Right lung (tissue), 5 donors: ENCODE data around the gene LIN9. TPM values are rescaled to one million over a fixed set of nuclear protein-coding genes. Genes with fewer than 3 reads are reported as not detected.
A peak's percentile ranks its signal among the peaks of the same experiment; 100 is the strongest.

Experiments used
- DNase-seq, 2 donors: peaks; one replicate each; pipeline ENCODE4 v3.0.0-alpha.2; 2013
- polyA plus RNA-seq, 5 donors: library from polyadenylated mRNA; unstranded; fragments of 120-200 nt; gene quantifications; one replicate each; pipeline versions ENCODE4 v1.2.1 to v1.2.3, GENCODE V29; 2013; ENCODE audit warnings: inconsistent platforms in 1 of 5, low replicate concordance in 1 of 5; ENCODE audit not compliant: insufficient read length in 5 of 5, insufficient read depth in 1 of 5

LIN9 gene
- polyA plus RNA-seq, 5 donors, result 9.3 to 17.9 (median 13.9) TPM

DNA sequence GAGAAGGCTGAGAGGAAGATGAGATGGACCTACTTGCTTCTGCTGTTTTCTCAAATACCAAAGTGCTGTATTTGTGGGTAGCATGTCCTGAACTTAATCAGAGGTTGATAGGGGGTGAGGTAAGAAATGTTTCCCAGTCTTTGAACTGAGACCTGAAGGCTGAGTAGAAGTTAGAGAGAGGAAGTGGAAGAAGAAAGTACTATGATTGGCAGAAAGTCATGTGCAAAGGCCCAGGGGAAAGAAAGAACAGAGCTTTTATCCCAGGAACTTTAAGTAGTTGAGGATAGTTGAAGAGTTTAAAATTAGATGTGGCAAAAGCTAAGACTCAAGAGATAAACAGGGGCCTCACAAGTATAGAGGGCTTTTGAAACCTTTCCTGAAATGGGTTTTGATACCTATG is 15.5 kb upstream of the LIN9 start:
- DNase-seq, result no peak

DNA sequence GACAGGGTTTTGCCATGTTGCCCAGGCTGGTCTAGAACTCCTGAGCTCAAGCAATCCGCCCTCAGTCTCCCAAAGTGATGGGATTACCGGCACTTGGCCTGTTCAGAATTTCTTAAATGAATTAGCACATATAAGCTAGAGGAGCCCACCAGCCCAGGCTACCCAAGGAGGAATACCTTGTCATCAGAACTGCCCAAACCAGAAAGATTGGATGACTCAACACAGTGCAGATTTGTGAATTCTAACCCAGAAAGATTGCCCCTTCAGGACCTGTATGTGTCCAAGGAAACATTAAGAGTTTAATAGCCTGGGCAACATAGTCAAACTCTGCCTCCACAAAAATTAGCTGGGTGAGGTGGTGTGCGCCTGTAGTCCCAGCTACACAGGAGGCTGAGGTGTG is 14.0 kb upstream of the LIN9 start:
- no peak for DNase-seq

DNA sequence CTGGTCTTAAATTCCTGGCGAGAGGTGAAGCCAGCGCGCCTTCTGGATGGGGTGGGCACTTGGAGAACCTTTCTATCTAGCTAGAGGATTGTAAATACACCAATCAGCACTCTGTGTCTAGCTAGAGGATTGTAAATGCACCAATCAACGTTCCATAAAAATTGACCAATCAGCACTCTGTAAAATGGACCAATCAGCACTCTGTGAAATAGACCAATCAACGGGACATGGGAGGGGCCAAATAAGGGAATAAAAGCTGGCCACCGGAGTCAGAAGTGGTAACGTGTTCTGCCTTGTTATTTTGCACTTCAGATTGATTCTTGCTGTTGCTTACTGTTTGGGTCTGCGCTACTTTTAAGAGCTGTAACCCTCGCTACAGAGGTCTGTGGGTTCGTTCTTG is 12.0 kb upstream of the LIN9 start:
- no peak for DNase-seq

DNA sequence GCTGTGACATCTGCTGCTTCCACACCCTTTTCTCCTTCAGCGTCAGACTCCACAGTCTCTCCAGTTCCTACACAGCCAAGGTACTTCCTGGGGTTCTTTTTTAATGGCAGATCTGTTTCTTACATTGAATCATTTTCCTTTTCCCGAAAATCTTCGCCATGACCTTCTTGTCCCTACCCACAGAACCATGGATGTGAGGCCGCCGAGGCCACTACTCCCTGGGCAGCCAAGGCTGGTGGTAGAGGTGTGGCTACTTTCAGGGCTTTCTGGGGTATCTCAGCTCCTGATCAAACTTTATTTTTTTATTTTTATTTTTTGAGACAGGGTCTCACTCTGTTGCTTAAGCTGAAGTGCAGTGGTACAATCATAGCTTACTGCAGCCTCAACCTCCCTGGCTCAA is 9.5 kb upstream of the LIN9 start:
- no peak for DNase-seq

DNA sequence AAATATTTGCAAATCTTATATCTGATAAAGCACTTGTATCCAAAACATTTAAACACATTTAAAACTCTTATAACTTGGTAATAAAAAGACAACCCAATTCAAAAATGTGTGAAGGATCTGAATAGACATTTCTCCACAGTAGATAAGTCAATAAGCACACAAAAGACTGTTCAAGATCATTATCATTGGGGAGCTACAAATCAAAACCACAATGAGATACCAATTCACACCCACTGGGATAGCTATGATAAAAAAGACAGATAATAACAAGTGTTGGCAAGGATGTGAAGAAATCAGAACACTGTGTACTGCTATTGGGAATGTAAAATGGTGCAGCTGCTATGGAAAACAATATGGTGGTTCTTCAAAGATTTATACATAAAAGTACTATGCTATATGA is 5.1 kb upstream of the LIN9 start:
- DNase-seq, result no peak

DNA sequence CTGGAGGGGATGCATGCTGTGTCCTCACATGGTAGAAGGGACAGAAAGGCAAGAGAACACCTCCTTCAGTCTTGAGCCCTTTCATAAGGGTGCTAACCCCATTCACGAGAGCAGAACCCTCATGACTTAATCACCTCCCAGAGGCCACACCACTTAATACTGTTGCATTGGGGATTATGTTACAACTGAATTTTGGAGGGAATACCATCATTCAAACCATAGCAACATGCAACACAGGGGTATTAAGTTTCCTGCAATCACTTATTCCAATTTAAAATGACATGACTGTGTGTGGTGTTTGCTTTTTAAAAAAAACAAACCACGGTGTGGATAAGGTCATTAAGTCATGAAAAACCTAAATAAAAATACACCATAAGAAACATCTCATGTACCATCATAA is 3.1 kb upstream of the LIN9 start:
- no peak for DNase-seq

DNA sequence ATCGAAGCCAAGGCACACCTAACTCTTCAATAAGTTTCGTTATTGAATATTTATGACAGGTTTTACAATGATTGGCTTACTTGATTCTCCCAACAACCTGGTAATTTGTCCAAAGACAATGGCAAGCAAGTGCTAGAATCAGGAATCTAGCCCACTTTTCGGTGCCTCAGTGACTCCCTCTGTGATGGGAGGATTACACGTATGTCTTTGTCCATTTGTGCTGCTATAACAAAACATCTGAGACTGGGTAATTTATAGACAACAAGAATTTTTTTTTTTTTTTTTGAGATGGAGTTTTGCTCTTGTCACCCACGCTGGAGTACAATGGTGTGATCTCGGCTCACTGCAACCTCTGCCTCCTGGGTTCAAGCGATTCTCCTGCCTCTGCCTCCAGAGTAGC is 2.4 kb upstream of the LIN9 start:
- DNase-seq, result no peak

DNA sequence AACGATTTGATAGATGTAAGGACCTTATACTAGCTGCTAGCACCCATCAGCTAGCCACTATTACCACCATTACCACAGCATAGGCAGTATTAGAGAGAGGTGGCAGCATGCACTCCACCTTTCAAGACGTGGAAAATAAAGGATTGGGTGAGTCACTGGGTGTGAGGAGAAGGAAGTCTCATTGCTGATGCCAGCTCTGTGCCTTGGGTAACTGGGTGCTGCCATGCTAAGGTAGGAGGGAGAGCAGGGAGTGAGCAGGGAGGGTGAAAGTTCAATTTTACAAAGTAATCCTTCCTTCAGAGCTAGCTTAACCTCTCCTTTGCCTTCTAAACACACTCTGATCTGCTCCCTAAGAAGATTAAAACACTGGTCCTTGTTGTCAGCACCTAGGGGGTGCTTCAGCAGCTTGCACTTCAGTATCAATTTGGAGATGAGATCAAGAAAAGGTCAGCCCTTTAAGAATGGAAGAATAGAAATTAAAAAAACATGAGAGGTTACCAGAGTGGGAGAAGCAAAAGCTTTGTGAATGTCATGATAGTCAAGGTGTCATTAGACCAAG is 1.8 kb upstream of the LIN9 start:
- DNase-seq, result no peak

DNA sequence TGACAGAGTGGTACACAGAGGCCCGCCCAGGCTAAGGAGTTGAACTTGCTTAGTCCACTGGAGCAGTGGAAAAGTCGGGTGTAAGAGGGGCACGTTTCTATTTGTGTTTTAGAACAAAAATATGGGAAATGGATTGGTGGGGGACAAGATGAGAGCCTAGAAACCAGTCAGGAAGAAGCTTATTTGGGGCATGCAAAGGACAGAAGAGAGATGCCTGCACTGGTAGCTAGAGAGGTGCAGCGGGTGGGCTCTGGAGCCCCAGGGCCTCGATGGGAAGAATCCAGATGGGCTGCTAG is 1.2 kb upstream of the LIN9 start:
- no peak for DNase-seq

DNA sequence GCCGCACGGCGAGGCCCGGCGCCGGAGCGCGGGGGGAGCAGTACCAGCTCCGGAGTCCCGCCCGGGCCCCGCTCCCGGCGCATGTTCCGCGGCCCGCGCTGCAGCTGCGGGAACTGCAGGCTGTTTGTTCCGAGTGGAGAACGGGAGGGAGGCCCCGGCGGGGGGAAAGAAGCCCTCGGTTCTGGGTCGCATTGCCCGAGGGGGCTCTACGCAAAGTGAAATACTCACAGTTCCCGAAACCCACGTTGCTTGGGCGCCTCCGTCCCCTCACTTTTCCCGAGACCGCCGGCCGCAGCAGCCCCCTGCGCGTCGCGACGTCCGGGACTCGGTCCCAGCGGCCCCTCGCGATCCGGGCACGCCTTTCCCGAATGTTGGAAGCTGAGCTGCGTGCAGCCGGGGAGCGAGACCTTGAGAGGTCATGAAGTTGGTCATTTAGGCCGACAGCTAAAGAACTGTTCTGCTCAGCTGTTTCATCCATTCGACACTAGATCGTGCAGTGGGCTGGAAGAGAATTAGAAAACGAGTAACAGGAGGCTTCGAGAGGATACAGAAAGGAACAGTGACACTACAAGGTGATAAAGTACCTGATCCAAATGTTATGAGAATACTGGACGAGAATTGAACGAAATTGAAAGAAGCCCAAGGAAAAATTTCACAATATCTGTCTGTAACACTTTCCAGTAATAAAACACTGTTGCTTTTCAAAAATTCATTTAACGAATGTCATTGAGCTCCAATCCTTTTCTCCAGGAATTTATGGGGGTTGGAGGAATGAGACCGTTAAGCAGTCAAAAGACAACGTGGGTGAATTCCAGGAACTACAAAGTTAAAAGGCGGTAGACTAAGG is 657 bp upstream of the LIN9 start:
- peak; percentile 36 to 52 for DNase-seq

DNA sequence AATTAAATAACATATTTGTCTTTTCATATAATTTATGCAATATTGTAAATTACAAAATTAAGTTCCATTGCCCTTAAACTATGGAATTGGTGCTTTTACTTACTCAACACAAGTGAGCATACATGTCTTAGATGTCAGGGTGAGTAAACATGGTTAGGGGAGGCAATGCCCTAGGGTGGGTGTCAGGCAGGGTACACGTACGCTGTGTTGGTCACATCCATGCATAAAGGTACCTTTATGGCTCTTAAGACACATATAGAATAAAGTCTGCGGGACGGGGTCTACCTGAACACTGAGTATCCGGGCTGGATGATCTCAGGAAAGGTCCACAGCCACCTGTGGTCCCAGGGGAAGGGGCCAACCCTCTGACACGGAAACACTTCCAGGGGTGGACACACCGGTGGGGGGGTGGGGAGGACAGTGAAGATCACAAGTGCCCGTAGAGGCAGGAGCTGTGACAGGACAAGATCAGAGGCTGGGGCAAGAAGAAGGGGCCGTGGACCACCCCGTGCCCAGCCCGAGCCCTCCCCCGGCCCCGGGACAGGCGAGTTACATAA is 720 bp downstream of the LIN9 start:
- no peak for DNase-seq

DNA sequence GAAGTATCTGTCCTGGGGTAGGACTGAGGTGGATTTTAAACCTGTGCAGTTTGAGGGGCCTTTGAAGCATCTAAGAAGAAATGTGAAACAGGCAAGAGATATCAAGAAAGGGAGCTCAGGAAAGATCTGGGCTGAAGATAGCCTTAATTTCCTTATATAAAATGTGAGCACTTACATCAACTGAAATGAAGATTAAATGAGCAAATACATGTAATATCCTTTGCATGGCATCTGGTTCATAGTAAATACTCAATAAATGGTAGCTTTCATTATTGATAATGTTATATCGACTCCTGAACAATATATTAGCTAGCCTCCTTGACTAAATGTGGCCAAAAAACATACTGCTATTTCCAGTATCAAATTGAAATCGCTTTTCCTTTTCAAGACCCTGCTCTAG is 2.5 kb downstream of the LIN9 start:
- no peak for DNase-seq

DNA sequence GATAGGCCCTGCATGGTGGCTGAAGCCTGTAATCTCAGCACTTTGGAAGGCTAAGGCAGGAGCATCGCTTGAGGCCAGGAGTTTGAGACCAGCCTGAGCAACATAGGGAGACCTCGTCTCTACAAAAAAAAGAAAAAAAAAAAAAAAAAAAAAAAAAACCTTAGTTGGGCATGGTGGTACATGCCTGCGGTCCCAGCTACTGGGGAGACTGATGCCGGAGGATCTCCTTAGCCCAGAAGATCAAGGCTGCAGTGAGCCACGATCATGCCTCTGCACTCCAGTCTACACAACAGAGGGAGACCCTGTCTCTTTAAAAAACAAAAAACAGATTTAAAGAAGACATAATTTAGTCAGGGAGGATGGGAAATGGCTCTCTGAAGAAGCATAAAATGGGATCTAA is 3.8 kb downstream of the LIN9 start:
- no peak for DNase-seq

DNA sequence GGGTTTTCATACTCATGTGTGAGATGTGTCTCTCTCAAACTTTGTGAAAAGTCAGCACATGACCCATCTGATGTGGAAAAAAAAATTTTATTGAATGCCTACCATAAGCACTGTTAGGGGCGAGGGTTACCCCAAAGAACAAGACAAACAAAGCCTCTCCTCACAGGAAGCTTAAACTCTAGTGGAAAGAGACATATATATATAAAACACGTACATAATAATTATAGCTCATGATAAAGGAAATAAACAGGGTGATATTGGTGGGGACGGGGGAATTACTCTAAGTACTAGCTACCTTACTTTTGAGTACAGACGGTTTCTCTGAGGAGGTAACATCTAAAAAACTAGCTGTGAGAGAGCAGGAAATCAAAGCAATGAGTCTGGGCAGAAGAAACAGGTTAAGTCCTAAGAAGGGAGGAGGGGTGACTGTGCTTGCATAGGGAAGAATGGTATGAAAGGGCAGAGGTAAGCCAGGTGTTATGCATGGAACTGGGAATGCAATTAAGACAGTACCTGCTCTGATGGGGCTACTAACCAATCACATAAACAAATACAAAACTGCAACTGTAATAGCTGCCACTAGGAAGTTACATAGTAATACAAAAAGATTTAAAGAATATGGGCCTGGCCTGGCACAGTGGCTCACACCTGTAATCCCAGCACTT is 4.5 kb downstream of the LIN9 start:
- DNase-seq, result no peak

DNA sequence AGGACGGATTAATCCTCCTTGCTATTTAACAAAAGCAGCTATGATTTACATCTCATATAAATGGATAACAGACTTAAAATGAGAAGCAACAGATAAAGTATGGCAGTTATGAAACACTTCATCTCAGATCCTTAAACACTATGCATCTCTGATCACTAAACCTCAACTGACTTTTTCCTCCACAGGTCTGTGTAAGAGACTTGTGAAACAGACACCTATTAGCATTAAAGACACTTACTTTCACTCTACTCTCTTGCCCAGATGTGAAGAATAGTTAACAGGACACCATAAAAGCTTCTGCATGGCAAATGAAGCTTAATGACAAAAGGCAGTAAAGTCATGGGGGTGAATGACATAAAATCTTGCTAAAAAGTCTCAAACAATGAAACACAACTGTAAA is 6.2 kb downstream of the LIN9 start:
- DNase-seq, result no peak

DNA sequence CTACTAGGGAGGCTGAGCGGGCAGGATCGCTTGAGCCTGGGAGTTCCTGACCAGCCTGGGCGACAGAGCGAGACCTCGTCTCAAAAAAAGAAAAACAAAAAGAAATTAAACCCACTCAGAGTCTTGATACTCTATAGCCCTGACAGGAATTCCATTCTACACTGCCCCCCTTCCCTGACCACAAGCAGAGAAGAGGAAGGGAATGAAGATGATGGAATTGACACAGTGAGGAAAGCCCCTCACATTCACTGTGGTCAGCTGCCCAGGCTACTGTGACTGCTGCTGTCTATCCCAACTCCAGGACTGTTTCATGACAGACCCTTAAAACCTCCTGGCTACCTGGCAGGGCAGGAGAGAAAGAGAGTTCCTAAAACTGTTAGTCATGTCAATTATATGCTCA is 12.1 kb downstream of the LIN9 start:
- DNase-seq, result no peak

DNA sequence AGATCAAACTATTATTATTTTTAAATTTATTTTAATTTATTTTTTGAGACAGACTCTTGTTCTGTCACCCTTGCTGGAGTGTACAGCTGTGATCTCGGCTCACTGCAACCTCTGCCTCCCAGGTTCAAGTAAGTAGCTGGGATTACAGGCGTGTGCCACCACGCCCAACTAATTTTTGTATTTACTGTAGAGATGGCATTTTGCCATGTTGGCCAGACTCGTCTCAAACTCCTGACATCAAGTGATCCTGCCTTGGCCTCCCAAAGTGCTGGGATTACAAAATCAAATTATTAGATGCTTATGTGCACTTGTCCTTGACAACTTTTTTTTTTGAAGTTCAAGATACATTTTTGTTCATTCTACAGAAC is 15.4 kb downstream of the LIN9 start:
- no peak for DNase-seq

DNA sequence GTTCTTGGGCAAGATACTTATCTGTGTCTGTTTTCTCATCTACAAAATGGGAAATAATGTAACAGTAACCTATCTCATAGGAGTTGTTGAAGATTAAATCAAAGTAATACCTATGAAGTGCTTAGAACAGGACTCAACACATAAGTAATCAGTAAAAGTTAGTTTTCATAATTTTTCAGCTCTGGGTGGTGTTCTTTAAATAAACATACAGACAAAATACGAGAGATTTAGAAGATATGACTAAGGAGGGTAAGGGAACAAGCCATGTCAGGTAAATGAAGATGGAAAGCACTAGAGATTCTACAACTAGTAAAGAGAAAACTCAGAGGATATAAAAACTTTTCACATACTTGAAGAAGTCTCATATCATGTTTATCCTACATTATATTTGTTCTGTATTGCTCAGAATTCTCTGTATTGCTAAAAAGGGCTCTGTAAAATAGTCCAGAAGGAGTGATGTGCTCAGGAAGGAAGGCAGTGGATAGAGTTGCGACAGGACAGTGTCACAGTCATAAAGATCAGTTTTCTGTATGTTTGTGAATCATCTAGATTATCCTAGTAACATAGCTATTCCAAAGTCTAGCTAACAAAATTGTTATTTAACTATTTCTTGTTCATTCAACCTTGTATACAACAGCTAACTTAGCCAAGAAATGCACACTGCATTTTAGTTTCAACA is 16.0 kb downstream of the LIN9 start:
- no peak for DNase-seq

DNA sequence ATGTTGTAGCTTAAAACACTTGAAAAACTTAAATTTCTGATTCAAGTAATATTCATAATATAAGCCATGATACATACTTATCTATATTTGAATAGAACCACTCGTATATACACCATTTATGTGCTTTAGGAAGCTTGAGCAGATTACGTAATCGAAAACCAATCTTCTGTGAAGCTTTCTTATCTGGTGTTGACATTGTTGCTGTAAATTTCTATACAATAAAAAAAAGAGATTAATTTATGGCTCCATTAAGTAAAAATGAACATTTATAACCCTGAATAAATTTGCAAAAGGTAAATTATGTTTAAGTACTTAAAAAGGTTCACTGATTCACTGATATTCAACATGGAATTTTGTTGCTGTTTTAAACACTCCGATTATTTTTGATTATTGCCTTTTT is 21.4 kb downstream of the LIN9 start:
- DNase-seq, result no peak

DNA sequence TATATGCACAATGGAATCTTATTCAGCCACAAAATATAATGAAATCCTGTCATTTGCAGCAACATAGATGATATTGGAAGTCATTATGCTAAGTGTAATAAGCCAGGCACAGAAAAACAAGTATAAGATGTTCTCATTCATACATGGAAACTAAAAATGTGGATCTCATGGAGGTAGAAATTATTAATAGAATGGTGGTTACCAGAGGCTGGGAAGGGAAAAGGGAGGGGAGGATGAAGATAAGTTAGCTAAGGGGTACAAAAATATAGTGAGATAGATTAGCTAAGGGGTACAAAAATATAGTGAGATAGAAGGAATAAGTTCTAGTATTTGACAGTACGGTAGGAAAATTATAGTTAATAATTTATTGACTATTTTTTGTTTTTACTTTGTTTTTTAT is 27.9 kb downstream of the LIN9 start:
- no peak for DNase-seq

DNA sequence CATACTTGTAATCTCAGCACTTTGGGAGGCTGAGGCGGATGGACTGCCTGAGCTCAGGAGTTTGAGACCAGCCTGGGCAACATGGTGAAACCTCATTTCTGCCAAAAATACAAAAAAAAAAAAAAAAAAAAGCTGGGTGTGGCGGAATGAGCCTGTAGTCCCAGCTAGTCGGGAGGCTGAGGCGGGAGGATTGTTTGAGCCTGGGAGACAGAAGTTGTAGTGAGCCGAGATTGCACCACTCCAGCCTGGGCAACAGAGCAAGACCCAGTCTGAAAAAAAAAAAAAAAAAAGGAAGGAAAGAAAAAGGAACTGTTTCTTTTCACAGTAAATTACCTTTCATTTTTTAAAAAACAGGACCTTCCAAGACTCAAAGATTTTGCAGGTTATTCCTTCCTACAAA is 29.5 kb downstream of the LIN9 start:
- DNase-seq, result no peak

DNA sequence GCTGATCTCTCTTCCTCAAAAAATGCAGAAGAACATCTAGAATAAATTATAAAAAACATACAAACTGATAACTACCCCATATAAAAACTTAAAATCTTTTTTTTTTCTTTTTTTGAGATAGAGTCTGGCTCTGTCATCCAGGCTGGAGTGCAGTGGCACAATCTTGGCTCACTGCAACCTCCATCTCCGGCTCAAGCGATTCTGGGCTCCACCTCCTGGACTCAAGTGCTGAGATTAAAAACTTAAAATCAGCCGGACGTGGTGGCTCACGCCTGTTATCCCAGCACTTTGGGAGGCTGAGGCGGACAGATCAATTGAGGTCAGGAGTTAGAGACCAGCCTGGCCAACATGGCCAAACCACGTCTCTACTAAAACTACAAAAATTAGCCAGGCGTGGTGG is 31.1 kb downstream of the LIN9 start:
- DNase-seq, result no peak

DNA sequence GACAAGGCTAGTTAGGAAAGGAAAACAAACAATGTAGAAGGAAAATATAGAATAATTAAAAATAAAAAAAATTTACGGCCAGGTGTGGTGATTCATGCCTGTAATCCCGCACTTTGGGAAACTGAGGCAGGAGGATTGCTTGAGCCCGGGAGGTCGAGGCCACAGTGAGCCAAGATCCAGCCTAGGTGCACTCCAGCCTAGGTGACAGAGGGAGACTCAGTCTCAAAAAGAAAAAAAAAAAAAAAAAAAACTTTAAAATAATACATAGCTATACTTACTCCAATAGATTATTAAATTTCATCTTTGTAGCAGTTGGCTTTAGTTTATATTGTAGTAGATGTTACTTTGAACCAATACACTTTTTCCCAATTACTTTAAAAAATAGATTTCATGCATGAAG is 32.0 kb downstream of the LIN9 start:
- DNase-seq, result no peak
